Stimulated activated CD8-positive, alpha-beta memory T cell treated with anti-CD3 and anti-CD28 coated beads, Interleukin-12 subunit alpha, Interleukin-12 subunit beta, amount 100 ng/mL, for 24 hours (primary cell): Measurements from ENCODE around the gene BCL2.

Experiments used
- DNase-seq: peaks from one replicate; pipeline ENCODE4 v3.0.0-alpha.2; 2020; ENCODE audit errors: extremely low read depth

The BCL2 gene

DNA sequence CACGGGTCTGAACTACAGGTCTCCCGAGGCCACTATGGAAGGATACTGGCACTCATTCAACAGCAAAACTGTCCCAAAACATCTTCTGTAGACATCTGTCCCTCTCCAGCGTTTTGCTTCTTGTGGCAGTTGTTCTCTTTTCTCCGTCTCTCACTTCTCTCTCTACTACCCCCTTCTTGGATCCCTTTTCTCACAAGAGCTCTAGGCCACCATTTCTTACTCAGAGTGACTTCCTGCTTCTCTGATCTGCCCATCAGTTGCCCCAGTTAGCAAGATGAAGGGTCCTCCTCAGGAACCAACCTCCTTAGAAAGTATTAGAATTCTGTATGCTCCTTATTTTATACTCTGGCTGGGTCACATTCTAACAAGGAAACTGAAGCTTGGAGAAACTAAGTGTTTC is 32.6 kb downstream of the BCL2 start:
- no peak for DNase-seq

DNA sequence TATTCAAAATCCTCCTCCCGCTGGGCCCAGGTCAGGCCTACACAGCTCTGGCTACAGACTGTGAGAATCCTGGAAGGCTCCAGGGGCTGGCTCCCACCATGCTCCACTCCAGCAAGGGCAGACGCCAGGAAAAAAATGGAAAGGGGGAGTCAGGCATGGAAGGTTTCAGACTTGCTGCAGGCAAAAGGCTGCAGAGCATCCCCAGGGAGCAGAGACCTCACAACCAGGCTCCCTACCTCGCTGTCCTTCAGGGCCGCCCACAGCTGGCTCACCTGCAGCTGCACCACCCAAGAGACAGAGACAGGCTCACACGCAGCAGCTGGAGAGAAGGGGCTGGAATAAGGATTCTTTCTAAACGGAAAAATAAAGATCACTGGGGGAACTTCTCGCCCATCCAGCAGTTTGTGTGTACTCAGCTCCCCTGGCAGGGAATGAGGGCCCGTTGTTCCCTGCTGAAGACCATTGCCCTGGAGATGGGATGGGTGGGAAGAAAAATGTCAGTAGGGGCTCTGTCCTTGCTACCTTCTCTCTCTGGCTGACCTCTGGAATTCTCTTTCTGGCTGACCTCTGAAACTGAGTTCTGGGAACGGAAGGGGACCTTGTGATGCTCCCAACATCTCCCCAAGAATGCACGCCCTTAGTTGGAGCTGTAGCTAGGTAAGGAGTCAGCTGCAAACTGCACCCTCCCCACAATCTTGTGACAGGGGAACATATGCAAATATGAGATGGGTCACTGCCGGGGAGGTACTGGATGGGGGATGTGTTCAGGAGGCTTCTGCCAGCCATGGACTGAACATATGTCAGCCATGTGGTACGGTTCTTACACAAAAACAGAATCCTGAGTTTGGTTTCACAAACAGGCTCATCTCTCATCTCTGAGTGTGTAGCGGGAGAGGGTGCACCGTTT is 34.5 kb downstream of the BCL2 start:
- no peak for DNase-seq

DNA sequence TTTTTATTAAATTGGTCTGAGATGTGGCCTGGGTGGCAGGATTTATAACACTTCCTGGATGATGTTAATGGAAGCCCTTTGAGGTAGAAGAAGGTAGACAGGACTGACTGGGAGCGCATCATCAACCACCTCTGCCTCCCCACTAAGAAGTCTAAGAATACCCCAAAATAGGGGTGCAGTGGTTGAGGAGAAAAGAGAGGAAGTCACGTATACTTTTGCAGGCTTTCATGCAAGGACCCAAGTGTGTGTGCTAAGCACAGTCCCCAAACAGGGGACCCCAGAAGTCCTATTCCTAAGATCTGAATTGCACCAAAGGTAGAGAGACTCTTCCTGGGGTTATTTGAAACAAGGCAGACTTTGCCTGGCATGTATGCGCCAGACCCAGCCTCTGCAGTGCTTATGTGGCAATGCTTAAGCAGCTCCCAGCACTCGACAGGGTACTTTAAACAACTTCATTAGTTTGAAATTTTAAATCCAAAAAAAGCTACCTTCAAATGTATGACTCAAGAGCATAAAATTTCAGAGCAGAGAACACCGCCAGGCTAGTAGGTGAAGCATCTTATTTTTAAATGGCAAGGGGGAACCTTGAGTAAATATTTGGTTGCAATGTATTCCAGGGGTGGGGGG is 35.3 kb downstream of the BCL2 start:
- no peak for DNase-seq

DNA sequence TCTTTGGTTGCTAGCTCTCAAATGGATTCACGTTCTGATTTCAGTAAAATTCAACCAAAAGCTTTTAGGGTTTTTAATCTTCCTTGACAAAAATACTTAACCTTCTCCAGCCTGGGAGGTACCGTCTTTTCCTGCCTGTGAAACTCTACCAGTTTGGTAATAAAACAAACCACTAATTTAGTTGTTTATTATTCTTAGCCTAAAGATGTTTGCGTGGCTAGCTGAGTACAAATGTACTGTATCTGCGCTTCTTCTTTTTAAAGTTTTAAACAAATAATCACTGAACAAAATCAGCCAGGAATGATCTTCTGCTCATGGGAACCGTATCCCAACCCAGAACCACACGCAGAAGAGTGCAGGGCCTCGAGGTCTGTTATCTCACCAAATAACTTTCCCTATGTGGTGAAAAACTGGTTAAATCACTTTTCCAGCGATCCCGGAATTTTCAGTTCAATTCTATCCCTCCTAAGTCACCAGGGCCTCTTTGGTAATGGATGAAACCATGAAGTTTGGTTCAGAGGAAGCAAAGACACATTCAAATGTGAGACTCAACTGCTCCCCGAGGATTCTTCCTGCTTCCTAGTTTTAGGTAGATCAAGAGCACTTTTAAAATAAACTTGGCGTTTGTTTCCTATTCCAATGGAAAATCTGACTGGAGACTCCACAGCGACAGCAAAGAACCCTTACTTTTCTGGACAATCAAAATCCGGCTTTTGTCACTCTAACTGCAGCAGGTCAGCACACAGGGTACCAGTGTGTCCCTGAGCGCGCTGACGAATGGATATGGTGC is 36.1 kb downstream of the BCL2 start:
- DNase-seq: no peak

DNA sequence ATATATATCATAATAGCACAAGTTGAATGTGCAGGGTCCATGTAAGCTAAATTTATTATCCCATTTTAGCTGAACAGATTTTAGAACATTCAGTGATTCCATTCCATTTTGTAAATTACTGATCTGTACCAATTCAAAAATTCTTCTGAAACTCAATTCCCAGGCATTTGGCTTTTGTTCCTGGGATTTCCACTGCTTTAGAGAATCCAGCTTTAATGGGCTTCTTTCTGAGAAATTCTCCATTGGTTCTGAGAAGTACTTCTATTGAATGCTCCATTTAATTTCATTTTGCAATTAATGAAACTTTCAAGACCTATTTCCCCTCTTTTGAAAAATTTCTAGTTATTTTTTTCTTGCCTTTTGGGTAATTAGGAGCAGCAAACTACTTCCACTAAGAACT is 36.8 kb downstream of the BCL2 start:
- no peak for DNase-seq

DNA sequence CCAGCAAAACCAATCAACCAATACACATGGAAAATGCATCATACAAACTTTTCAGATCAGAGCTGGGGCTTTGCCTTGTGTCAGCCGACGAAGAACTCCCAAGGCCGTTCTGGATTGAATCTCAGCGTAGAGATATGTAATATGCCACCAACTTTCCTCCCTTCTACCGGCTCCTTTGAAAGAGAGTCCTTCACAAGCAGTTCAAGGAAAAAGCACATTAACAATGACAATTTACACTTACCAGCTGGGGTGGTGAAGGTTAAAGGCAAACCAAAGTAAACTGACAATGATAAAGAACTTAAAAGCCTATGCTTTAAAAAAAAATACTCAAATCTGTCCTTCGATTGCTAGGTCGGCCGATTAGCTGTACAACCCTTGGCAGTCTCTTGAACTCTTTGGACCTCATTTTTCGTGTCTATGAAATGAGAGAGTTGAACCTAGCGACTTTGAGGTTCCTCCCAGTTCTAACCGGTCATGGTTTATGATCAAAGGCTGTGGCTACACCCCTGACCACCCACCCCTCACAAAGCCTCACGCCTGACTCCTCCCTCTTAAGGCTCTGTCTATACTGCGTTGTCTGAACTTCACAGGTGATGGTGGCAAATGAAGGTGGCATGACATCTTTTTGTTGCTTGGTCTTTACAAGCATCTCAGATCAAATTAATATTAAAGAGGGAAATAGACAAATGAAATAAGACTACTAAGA is 46.2 kb downstream of the BCL2 start:
- no peak for DNase-seq

DNA sequence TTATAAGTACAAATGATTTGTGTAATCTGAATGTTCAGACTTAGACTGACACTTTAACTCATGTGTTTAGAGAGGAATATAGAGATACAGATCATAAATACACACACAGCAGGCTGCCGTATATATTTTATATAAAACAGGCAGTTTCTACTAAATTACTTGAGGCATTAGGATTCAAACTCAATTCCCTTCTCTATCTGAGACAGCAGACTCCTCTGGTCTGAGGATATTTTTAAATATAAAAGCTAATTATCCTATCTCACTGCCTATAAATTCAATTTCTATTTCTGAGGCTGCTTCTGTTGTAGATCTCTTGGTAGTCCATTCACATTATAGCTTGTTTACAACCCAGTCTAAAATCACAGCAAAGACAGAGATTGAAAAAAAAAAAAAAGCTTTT is 46.9 kb downstream of the BCL2 start:
- no peak for DNase-seq

DNA sequence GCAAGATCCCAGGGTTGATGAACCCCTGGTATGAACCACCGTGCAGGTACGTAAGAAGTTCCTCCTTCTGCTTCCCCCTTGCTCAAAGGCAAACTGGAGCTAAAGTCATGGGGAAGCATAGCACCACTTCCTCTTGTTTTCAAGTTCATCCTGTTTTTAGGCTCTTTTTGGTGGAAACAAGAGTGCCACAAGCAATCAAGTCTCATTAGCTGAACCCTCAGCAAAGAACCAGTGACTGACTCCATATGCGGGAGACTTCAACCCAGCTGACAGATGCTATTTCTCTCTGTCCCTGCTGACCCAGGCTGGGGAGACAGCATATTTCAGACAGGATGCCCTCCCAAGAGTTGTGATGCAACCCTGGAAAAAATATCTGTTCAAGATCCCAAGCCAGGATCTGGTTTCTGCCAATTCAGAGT is 47.7 kb downstream of the BCL2 start:
- no peak for DNase-seq

DNA sequence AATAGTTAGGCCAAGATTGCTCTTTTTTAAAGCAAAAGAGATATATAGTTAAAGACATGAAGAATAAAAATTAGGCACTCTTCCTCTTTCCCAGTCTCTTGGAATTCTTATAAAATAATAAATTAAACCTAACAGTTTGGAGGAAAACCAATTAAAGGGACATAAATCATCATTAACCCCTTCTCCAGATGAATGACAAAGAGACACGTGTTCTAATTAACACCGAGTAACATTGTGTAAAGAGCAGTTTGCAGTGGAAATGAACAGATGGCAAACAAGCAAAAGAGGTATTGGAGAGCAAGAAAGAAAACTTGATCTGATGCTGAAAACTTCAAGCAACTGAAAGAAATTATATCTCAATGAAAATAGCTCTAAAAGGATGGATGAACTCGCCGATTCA is 48.4 kb downstream of the BCL2 start:
- DNase-seq: no peak

DNA sequence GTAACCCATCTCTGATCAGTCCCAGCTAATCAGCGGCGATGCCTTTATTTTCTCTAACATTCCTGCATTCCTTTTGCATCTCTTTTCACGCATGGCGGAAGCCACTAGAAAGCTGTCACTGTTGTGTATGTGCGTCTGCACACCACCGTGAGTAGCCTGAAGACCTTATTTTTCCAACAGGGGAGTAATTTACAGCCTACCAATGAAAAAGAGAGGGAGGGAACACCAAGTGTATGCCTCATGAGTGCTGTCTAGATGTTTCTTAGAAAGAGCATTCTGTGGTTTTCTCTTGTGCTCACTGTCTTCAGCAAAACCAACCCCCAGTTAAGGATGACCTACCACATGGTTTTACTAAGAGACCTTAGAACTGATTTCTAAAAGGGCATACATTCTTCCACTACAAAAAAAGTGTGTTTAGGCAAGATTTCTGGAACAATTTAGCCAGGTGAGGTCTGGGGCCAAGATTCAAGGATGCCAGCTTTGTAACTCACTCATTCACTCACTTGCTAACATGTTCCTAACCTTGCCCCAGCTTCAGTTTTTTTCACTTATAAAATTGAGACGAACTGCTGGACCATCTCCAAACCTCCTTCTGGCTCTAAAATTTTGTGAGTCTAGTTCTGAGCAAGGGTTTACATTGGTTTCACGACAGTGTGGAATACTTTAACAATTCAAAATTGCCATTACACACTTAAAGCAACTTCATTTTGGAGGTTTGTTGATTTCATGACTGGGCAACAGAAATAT is 51.4 kb downstream of the BCL2 start:
- no peak for DNase-seq

DNA sequence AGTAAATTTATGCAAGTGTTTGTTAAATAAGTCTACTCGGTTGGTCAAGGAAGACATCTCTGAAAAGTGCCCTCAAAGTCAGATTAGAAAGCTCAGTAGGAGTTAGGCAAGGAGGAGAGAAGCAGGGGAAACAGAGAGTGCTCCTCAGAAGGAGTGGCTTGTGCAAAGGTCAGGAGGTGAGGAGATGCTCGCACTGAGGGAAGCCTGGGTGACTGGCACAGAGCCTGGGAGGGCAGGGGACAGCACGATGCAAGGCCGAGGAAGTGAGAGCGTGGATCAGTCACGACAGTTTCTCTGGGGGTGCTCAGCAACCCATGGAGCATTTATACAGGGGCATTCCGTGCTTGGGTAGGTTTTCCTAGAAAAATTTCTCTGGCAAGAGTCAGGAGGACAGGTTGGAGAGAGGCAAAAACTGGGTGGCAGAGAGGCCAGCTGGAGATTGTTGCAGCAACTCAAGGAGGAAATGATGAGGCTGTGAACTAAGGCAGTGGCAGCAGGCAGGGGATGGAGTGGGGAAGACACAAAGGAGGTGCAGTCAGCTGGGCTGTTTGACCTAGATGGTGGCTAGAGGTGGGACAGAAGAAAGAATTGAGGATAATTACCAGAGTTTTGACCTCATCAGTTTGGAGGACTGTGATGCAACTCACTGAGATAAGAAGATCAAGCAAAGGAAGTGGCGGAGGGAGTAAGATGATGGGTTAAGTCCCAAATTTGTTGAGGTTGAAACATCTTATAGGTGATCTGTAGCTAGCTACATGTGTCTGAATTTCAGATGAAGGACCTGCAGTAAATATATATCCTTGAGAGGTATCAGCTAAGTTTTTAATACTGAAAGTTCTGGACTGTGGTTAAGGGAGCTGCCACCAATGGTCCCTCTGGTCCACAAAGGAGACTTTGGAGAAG is 52.4 kb downstream of the BCL2 start:
- no peak for DNase-seq

DNA sequence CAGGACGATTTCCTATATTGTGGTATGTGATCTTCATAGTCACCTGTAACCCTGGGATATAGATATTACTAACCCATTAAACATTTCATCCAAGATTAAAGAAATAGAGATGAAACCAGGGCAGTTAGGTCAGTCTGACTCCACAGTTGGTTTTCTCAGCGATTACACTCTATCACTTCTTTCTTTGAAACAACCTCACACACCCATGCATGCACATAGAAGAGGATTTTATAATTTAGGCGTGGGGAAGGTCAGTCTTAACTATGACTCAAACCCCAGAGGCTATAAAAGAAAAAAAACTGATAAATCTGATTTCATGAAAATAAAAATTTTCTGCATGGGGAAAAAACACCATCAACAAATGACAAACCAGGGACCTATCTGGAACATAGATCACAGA is 54.2 kb downstream of the BCL2 start:
- DNase-seq: no peak

DNA sequence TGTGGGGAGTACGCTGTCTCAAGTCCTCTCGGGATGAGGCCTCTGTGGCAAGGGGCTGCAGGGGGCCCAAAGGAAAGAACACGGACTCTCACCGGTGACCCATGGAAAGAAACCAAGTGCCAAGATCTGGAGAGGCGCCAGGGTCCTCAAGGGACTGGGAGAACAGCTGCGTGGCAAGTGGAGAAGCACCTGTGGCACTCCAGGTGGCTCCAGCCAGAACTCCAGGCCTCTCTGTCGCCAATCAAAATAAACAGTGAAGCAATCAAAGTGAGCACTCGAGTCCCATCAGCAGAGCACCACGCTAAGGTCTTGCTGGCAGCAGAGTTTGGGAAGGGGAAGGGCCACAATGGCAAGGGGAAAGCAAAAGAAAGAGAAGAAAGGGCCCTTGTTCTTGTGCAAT is 54.7 kb downstream of the BCL2 start:
- no peak for DNase-seq

DNA sequence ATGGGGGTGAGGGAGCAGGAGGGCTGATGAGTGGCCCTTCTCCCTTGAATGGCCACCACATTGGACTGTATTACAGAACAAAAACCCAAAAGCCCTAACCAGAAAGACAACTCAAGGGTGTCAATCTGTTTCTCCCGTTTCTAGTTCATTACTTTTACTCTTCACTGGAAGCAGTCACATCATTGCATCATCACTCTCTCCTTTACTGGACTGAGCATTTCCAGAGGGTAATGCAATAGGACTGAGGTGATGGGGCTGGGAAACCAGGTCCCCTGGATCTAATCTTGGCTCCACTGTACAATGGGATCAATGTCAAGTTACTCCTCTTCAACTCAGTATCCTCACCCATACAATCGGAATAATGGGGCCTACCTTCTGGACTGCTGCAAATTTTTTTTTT is 56.1 kb downstream of the BCL2 start:
- DNase-seq: no peak

DNA sequence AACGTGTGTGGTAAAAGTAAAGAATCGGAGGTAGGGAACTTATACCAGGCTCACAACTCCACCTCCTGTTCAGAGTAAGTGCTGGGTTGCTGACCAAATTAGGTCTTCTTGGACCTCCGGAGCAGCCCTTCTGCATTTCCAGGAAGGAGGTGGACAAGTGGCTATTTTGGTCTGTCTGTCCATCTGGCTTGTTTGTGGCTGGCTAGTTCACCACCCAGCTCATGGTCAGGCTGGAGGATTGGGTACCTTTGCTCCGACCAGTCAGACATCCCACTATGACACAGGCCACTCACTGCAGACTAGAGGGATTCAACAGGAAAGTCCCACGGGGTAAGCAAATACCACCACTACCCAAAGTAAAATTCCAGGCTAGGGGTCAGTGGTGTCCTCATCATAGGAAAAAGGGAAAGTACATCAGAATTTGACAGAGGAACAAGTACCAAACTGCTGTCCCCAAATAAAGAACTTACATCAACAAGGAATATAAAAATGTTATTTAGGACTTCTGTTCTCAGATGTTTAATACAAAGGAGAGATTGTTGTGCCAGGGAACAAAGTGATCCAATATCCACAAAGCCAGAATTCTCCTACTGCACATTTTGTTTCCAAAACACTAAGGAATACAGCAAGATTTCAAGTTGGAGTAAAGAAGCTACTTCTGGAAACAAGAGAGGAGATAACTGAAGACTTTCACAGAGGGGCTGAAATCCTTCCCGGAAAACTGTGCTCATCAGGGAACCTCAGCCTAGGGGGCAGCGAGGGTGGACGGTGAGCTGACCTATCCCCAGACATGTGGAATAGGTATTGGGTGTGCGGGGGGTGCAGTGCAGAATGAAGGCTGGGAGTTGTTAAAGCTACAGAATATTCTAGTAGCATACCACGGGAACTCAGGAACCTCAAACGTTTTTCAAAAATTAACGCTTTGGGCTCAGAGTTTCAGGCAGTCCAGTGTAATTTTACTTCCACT is 56.9 kb downstream of the BCL2 start:
- no peak for DNase-seq

DNA sequence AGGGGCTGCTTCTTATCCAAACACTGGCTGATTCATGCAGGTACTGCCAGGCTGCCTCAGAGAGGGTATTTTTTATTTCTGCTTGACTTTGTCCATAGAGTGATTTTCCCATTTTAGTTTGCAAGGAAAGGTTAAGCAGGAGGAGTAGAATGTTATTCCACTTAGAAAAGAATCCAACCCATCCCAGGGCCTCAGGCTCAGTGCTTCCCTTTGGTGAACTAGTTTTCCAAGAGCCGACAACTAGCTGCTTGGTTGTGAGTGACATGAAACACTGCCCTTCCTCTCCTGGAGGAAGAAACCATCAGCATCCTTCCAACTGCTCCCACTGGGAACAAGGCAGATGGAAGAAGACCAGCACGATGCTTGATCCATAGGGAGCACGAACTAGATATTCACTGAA is 58.5 kb downstream of the BCL2 start:
- no peak for DNase-seq

DNA sequence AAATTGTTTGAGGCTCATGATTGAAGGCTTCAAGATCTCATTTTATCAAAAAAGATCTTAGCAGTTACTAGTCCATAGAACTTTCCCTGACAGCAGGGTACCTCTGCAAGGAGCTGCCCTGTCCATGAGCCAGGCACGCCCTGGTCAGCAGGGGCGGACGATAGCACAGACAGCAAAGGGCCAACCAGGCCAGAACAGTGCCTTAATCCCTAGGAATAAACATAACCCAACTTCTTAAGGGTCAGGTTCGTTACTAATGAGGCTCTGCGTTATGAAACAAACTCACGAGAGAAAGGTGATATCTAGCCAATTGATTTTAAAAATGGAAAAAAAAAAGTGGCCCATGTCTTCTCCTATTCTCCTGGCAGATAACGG is 59.2 kb downstream of the BCL2 start:
- DNase-seq: no peak

DNA sequence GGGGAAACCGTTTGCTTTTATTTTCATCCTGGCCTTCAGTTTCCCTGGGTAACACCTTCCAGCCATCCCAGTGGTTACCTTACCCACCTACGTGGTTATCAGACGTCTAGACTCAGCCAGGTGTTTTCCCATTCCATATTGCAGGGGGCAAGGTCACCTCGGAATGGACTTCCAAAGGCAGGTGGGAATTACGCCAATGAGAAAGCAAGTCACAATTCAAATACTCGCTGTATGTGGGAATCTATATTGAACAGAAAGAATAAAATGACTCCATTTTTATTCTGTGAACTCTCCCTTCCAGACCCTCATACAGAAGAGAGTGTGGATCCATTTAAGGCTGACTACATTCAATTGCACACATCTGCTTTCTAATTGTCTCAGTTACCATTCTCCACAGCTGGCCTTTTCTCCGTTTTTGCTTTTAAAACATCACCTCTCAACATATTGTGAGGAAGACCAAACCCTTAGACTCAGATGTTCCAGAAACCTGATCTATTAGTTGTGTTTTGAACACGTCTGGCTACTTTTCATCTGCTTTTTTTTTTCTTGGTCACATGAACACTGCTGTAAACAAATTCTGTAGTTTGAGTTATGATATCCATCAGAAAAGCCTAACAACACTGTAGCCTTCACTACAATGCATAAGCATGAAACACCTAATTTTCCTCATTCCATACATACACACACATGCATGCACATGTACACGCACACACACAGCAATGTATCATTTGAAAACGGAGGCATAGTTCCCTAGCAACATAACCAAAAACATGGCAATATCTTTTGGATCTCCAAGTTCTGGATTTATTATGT is 59.8 kb downstream of the BCL2 start:
- no peak for DNase-seq
